Cardiac fibroblast (primary cell): Measurements from ENCODE around the gene SFXN4.
"Not testable (repeated sequence)": the region's sequence is repeated elsewhere in the genome, so short reads cannot be mapped to it uniquely, and the experiment has no call there.

Source experiments
- DNase-seq, 2 donors: peaks; one replicate each; pipeline versions ENCODE4 v3.0.0 to v3.0.0-alpha.2; 2010; ENCODE audit warnings: low read depth in 2 of 2
- H3K4me3 ChIP-seq, 2 donors: replicated peaks in 1 of 2; 1 replicate in 1 of 2; 2 replicates in 1 of 2; pipeline ENCODE4 v1.5.1; 2011; ENCODE audit warnings: low read depth in 2 of 2, low read length in 2 of 2, mild to moderate bottlenecking in 2 of 2, moderate library complexity in 1 of 2
- TF ChIP-seq, protein P1 (sequence below): IDR thresholded peaks from one replicate; pipeline ENCODE4 v1.5.1; 2011; ENCODE audit warnings: low read depth, mild to moderate bottlenecking, low read length, inconsistent platforms

The SFXN4 gene

DNA sequence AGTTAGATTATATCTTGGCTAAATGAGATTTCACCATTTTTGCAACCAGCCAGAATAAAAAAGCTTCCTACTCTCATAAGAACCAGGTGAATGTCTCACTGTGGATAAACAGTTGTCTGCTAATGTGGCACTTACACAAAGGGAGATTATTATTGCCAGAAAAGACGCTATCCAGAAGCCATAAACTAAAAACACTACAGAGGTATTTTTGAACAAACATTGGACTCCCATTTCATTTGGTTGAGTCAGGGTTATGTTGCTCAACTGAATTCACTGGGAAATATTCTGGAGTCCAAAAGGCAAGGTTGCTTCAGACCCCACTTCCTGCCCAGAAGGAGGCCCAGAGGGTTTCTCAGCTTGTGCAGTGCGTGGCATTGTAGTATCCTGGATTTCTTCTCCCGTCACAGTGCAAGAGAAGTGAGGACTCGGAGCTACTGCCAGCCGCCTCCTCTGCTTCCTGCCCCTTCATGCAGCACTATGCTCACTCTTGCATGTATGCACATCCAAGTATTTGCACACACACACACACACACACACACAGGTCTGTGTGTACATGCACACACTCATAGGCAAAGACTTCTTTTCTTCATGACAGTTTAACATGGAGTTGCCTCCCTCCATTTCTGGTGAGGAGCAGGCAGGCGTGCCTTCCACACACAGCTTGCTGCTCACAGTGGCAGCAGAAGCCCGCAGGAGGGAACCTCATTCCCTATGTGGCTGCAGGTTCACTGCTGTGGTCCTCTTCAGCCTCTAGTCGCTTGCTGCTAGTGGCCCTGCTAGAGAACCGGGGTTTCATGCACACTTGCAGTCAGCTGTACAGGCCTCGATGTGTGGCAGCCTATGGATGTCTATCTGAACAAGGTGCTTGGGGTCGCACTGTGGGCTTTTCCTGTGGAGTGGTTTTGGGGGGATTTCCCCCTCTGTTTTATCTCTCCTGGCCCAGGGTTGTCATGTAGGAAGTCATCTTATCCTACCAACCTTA lies 51.5 kb downstream of the SFXN4 start:
- DNase-seq, result peak; percentile 96 to 98
- TF ChIP-seq, protein P1, sequence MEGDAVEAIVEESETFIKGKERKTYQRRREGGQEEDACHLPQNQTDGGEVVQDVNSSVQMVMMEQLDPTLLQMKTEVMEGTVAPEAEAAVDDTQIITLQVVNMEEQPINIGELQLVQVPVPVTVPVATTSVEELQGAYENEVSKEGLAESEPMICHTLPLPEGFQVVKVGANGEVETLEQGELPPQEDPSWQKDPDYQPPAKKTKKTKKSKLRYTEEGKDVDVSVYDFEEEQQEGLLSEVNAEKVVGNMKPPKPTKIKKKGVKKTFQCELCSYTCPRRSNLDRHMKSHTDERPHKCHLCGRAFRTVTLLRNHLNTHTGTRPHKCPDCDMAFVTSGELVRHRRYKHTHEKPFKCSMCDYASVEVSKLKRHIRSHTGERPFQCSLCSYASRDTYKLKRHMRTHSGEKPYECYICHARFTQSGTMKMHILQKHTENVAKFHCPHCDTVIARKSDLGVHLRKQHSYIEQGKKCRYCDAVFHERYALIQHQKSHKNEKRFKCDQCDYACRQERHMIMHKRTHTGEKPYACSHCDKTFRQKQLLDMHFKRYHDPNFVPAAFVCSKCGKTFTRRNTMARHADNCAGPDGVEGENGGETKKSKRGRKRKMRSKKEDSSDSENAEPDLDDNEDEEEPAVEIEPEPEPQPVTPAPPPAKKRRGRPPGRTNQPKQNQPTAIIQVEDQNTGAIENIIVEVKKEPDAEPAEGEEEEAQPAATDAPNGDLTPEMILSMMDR, result no peak
- H3K4me3 ChIP-seq, result no peak overlapping the region

DNA sequence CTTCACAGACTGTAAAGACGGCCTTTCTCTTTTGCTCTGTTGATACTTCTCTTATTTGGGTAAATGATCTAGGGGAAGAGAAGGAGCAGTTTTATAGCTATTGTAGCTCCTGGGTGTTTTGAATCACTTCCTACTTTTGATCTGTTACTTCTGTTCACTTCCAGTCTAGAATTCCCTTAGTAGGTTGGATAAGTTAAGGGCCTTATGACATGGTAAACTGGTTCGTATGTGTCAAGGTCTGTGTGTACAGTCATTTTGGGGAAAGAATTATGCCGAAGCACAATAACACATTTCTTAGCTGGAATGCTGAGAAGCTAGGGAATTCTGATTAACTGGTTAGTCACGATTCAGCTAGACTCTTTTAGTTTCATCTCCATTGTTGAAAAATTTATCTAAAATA lies 53.5 kb downstream of the SFXN4 start:
- TF ChIP-seq, protein P1, result no peak
- DNase-seq, result peak; percentile 56 to 84
- no peak overlapping the region for H3K4me3 ChIP-seq

DNA sequence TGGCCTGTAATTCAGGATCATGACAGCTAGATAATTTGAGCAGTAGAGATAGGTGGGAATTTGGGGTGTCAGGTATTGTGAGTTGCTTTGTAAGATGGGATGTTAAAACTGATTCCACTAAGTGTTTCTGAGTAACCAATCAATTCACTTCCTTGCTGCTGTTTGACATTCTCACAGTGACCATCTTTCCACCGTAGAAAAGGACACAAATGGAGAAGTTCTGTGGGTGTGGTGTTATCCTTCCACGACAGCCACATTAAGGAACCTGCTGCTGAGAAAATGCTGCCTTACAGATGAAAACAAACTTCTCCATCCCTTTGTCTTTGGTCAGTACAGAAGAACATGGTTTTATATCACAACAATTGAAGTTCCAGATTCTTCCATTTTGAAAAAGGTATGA lies 57.7 kb downstream of the SFXN4 start:
- not testable (repeated sequence) for DNase-seq

DNA sequence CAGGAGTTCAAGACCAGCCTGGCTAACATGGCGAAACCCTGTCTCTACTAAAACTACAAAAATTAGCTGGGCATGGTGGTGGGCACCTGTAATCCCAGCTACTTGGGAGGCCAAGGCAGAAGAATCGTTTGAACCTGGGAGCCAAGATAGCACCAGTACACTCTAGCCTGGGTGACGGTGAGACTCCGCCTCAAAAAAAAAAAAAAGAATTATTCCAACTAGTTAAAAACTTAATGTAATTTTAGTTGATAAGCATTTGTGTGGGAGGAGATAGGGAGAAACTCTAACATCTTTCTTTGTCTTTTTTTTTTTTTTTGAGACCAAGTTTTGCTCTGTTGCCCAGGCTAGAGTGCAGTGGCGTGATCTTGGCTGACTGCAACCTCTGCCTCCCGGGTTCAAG lies 58.4 kb downstream of the SFXN4 start:
- not testable (repeated sequence) for H3K4me3 ChIP-seq, DNase-seq

More for the DNA sequence above, 57.7 kb downstream of the SFXN4 start:
- not testable (repeated sequence) for H3K4me3 ChIP-seq

DNA sequence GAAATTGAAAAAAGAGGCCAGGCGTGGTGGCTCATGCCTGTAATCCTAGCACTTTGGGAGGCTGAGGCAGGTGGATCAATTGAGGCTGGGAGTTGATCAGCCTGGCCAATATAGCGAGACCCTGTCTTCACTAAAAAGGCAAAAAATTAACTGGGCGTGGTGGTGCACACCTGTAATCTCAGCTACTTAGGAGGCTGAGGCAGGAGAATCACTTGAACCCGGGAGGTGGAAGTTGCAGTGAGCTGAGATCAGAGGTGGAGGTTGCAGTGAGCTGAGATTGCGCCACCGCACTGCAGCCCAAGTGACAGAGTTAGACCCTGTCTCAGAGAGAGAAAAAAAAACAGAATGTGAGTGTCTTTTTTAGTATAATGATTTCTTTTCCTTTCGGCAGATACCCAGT lies 59.6 kb downstream of the SFXN4 start:
- H3K4me3 ChIP-seq, DNase-seq: not testable (repeated sequence)

DNA sequence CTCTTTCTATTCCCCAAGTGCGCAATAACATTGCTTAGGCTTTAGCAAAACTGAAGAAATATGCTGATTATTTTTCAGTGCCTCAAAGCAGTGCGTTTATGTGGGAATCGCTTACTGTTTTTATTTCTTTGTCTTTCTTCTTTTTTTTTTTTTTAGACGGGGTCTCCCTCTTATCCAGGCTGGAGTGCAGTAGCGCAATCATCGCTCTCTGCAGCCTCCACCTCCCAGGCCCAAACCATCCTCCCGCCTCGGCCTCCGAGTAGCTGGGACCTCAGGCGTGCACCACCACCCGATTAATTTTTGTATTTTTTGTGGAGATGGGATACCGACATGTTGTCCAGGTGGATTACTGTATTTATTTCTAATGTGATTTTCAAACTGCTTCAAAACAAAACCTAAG lies 60.4 kb downstream of the SFXN4 start:
- no peak for DNase-seq
- peak overlapping the region; percentile 75 to 78 for H3K4me3 ChIP-seq
- TF ChIP-seq, protein P1, result no peak

DNA sequence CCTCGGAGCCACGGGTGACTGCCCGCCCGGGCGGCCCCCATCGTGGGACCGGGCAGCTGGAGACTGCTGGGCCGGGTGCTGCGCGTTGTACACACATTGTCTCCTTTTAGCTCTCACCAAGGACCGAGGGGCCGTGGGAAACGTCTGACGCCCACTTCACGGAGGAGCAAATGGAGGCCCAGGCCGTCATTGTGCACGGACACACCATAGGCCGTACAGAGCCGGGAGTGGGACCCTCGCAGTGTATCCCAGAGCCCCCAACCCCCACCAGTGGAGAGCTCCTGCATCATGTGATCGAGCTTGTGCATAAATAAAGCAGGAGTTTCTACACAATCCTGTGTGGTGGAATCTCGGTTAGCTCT lies 60.9 kb downstream of the SFXN4 start:
- DNase-seq, result peak in 1 of 2 donors; percentile 21
- TF ChIP-seq, protein P1, result no peak
- H3K4me3 ChIP-seq, result peak overlapping the region; percentile 75 to 78

DNA sequence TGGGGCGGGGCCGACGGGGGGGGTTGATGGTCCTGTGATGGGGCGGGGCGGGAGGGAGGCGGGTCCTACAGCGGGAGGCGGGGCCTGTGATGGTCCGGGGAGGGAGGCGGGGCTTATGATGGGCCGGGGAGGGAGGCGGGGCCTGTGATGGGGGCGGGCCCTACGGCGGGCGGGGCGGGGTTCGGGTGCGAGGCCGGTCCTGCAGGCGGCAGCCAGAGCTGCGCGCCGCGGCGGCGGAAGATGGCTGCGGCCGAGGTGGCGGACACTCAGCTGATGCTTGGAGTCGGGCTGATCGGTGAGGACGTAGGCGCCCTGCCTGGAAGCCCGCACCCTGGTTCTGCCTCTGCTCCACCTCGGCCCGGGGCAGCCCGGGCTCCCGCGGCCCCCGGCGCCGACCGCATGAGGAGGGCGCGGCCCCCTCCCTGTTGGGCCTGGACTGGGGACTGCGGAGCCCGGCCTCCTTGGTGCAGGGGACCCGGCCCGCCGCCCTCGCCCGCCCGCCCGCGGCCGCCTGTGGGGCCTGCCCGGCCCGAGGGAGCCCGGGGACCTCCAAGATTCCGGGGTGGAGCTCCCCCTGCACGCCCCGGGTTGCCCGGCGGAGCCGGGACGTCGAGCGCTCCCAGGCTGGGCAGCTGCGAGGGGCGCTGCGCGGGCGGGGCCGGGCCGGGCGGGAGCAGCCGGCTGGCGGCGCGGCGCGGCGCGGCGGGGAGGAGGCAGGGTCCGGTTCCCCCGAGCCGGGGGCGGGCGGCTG lies 61.4 kb downstream of the SFXN4 start, which contains the start of gene DENND10:
TSS of gene DENND10 (plus strand) at position 211 of the 751 bp plus-strand sequence. CDS start at position 241, 30 bp downstream.
- TF ChIP-seq, protein P1, result no peak
- peak; percentile 83 to 91 for DNase-seq
- H3K4me3 ChIP-seq, result peak within 1 kb of the TSS; percentile 75 to 78
